ENCODE data around the gene FNDC3B.

The FNDC3B gene

GRCh38 chr3:172079326-172079976 lies 40.1 kb downstream of the FNDC3B start:
- Histone ChIP-seq H3K4me3 (ENCODE audit: low read depth, low read length) (no peak overlapping the region), H3K4me1 (peaks cover 11% of the 10 kb centered on the region), H3K9me3 (no peaks in the 10 kb centered on the region), H3K36me3 (no peaks in the 10 kb centered on the region), H3K27me3 (no peaks in the 10 kb centered on the region)
- no peak for TF ChIP-seq CTCF (IDR thresholded peaks at IDR 0.05; ENCODE audit: low read depth, low read length)
- DNase-seq: no peak

DNA sequence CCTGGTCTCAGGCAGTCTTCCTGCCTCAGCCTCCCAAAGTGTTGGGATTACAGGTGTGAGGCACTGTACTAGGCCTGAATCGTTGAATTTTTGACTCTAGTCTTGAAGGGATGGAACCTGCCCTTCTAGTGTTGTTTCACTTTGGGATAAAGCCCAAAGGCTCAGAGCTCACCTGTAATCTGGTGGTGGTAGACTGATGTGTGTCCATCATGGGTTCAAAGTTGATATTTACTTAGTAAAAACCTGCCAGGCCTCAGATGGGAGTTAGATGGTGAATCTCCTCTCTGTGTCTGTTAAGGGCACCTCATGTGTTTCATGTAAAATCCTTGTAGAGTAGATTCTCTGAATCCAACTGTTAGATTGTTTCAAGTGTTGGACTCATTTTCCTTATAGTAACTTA lies 41.1 kb downstream of the FNDC3B start:
- no peak for DNase-seq
- Histone ChIP-seq H3K36me3 (no peaks in the 10 kb centered on the region), H3K9me3 (no peaks in the 10 kb centered on the region), H3K4me1 (peaks cover 9% of the 10 kb centered on the region), H3K4me3 (ENCODE audit: low read depth, low read length) (no peak overlapping the region), H3K27me3 (no peaks in the 10 kb centered on the region)
- TF ChIP-seq CTCF (IDR thresholded peaks at IDR 0.05; ENCODE audit: low read depth, low read length): no peak

- Histone ChIP-seq H3K9me3 (no peaks in the 10 kb centered on the region), H3K27me3 (no peaks in the 10 kb centered on the region), H3K36me3 (no peaks in the 10 kb centered on the region), H3K4me1 (peaks cover 5% of the 10 kb centered on the region; the same call in 1 of the 2 replicates), H3K4me3 (ENCODE audit: low read depth, low read length) (no peak overlapping the region)
- DNase-seq: no peak
- TF ChIP-seq CTCF (IDR thresholded peaks at IDR 0.05; ENCODE audit: low read depth, low read length): no peak
Measured at GRCh38 chr3:172082269-172082668, 42.9 kb downstream of the FNDC3B start.

- H3K4me1 ChIP-seq: peaks cover 5% of the 10 kb centered on the region; the same call in 1 of the 2 replicates
- no peaks in the 10 kb centered on the region for H3K36me3 ChIP-seq
- TF ChIP-seq CTCF (IDR thresholded peaks at IDR 0.05; ENCODE audit: low read depth, low read length): no peak
- no peak for DNase-seq
- H3K9me3 ChIP-seq: no peaks in the 10 kb centered on the region
- no peak overlapping the region for H3K4me3 ChIP-seq (ENCODE audit: low read depth, low read length)
- H3K27me3 ChIP-seq: no peaks in the 10 kb centered on the region
Measured at GRCh38 chr3:172082820-172083513, 43.6 kb downstream of the FNDC3B start.

- H3K4me1 ChIP-seq: peaks cover 5% of the 10 kb centered on the region; the same call in 1 of the 2 replicates
- TF ChIP-seq CTCF (IDR thresholded peaks at IDR 0.05; ENCODE audit: low read depth, low read length): no peak
- H3K27me3 ChIP-seq: no peaks in the 10 kb centered on the region
- H3K4me3 ChIP-seq (ENCODE audit: low read depth, low read length): no peak overlapping the region
- no peaks in the 10 kb centered on the region for H3K36me3 ChIP-seq
- DNase-seq: no peak
- H3K9me3 ChIP-seq: no peaks in the 10 kb centered on the region
Measured at GRCh38 chr3:172083995-172084409, 44.6 kb downstream of the FNDC3B start.

Data from BE2C (cell line).